GM18868 (cell line): Measurements from ENCODE around the gene IRF6.

Experiments
- ATAC-seq: cut with Tn5 transposase; IDR thresholded peaks from one replicate; pipeline ENCODE4 v1.9.1; 2021; ENCODE audit warnings: mild to moderate bottlenecking, moderate library complexity; ENCODE audit not compliant: unreplicated experiment

Gene IRF6

DNA sequence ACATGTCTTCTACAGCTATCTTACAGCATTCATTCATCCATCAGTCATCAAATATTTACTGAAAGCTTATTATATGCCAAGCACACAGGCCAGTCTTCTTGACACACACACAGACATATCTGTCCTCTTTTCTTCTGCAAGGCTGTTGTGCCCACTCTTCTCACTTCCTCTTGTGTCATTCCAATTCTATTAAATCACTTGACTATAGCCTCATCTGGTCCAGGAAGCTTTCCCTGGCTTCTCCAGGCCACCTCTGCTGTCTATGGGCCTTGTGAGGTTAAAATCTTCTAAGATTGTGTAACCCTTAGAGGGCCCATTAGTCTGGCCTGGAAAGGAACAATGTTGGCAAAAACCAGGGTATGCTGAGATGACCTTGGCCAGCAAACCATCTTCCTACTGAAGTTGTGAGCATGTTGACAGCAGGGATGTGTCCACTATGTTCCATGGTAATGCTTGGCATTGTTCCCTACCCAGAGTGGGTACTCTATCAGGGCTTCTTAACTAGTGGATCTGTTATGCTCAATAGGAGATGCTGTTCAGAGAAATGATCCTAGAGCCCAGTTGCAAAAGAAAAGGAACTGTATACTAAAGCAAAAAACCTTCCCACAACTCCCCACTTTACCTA lies 44.8 kb downstream of the IRF6 start:
- ATAC-seq, result no peak

DNA sequence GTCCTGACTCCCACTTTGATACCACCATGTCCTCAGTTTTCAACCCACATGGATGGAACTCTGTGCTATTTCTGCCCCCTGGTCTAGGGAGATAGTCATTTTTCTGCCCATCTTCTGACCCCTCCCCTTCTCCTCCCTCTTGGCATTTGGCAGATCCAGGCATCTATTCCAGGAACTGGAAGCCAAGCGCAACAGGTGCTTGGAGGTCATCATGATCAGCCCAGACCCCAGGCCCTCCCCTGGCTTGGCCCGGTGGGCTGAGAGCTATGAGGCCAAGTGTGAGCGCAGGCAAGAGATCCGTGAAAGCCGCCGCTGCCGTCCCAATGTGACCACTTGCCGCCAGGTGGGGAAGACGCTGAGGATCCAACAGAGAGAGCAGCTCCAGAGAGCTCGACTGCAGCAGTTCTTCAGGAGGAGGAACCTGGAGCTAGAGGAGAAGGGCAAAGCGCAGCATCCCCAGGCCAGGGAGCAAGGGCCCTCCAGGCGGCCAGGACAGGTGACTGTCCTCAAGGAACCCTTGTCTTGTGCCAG lies 46.0 kb downstream of the IRF6 start:
- ATAC-seq, result no peak

DNA sequence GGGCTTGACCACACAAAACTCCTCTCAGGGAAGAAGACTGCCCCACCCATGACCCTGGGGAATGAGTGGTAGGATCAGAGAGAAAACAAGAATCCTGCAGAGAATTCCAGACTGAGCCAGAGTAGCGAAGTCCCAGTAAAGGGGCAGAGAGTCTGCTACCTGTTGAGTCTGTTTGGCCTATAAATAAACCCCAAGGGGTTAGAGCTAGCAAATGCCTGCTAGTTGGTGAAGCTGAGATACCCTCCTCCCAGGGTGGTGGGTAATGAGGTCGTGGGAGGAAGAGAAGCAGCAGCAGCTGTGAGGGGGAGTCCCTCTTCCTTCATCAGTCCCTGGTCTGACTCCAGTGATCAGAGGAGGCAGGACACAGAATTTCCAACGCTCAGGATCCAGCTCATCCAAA lies 47.5 kb downstream of the IRF6 start:
- ATAC-seq, result no peak

DNA sequence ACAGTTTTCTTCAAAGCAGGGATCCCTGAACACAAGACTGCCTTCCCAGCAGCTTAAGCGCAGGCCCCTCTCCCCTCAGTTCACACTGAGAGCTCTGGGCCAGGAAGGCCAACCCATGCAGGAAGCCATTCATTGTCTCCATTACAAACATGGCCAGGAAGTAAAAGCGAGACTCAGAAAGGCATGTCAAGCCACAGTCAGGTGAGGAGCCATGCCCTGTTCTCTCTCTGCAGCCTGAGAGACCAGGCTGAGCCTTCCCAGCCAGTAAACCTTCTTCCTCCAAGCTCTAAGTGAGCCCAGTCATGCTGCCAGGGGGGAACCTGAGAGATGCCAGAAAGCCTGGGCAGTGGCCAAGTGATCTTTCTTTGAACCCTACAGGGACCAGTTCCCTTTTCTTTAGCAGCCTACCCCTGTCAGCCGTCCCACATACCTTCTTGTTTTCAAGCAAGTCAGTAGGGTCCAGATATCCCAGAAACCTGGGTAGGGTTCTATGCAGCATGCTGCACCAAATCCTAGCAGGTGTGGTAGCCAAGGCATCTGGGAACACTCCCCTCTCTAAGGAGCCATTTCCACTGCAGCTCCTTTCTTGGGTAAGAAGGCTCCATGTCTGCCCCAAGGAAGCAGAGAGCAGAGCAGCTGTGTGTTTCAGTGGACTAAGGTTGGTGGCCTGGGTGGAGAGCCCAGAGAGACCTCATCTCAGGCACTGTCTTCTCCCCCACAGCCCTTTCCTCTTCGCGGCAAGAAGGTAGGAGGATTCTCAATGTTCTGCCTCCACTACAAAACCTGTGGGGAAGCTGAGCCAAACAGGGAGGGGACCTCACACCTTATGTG lies 49.1 kb downstream of the IRF6 start:
- ATAC-seq, result peak; percentile 38

DNA sequence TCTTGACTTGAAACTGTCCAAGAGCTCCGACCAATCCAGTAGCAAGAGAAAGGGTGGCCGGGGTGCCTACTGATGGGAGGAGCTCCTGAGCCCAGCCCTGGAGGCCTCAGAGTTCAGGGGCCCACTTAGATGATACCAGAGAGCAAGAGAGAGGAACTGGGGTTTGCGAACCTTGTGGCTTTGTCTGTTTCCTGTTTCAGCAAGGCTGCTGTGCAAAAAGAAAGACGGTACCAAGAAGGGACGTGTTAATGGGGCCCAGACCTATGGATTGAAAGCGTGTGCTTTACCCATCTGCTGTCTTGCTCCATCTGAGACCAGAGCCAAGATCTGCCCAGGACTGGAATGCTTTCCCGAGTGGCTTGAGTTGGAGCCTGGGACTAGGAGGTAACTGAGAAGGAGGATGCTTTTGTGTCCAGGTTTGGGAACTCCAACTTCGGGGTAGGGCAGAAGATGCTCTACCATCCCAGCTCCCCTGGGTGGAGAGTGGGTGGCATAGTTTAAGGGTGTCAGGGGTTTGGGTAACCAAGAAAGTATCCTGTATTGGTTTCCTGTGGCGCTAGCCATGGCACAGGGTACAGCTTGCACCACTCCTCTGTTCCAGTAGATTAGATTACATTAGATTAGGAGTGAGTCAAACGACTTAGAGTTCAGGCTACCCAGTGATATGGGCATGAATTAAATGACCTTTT lies 49.9 kb downstream of the IRF6 start, which contains the start of gene TRAF3IP3:
Gene TRAF3IP3 (plus strand): TSS at position 128 of the 689 bp plus-strand sequence. CDS start 3,987 bp downstream, outside the sequence.
- ATAC-seq, result peak; percentile 78

DNA sequence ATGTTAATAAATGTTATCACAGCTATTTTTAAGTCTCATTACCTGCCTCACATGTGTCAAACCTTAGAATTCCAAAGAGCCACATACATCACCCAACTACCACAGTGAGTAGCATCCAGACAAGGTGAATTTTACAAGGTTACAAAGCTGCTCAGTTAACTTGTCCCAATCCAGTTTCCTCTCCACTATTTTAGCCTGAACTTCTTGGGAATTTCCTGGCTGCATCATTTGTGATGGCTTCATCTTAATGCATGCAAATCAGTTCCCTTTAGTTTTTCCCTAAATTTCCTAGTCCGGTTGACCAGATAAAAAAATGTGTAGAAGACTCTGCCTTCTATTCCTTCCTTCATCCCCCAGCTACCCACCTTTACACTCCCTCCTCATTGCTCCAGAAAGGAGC lies 50.7 kb downstream of the IRF6 start:
- no peak for ATAC-seq

DNA sequence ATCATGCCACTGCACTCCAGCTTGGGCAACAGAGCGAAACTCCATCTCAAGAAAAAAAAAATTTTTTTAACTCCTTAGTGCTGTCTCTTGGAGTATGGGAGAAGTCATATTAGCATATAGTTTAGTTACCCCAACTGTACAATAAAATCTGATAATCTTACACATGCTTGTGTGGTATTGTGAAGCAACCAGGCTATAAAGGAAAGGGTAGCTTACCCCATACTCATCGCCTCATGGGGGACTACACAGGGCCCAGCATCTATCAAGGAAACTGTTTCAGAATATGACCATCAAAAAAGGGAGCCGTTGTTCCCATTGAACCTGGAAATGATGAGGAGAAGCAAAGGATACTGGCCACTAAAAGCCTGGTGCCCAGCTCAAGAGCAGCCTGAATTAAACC lies 53.1 kb downstream of the IRF6 start:
- ATAC-seq, result no peak

DNA sequence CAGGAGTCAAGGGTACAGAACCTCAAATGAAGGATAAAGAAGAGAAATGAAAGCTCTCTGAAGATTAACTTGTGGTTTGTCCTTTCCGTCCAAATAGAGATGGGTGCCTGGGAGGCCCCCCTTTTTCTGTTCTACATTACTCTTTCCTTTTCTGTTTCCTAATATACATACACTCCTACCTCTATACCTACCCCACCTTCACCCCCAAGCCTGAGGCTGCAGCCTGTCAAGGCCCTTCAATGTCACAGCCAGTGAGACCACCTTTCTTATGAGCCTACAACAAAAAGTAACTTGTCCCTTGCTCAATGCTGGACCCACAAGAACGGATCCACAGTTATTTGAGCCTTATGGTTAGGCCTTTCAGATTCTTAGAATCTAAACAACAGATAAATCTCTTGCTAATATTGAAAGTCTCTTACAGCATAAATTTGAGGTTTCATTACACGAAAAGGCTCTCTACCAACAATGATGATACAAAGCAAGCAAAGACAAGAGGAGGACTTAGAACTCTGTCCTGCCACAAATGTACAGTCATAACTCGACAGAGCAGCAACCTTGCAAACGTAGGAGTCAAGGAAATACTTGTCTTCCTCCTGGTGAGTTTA lies 54.2 kb downstream of the IRF6 start:
- ATAC-seq, result peak; percentile 38

DNA sequence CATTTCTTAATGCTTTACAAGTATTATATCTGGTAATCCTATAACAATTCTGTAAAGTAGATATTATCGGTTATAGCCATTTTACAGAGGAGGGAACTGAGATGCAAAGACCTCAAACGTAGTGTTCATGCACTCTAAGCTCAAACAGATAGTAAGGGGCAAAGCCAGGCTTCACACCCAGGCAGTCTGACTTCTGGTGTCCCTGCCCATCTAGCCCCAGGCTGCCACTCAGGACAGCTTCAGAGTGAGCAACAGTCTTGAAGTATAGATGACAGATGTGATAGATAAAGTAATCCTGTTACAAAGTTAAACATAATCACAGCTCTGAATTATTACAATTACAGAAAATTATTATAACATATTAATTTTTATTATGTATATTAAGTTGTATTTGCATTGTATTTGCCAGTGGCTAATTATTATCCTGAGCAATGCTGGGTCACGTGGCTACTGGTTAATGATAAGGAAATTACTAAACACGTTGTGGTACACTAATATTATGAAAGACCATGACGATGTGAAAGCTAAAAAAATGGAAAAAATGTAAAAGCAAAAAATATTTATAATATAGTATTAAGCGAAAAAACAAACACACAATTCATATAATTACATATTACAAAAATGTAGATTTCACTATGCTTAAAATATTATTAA lies 56.1 kb downstream of the IRF6 start:
- no peak for ATAC-seq

DNA sequence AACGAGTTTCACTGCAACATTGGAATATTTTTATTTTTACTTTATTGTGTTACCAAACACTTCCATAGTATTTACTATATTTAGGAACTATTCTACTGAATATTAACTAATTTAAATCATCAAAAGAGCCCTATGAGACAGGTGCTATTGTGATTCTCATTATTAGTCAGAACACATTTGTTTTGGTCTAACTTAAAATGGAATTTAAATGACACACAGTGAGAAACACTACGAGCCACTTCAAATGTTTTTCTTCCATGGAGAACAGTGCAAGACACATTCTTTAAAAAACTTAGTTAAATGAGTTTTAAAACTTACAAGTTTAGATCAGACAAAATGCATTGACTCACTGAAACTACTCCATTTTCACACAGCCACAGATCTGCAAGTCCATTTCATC lies 56.7 kb downstream of the IRF6 start:
- ATAC-seq, result no peak

DNA sequence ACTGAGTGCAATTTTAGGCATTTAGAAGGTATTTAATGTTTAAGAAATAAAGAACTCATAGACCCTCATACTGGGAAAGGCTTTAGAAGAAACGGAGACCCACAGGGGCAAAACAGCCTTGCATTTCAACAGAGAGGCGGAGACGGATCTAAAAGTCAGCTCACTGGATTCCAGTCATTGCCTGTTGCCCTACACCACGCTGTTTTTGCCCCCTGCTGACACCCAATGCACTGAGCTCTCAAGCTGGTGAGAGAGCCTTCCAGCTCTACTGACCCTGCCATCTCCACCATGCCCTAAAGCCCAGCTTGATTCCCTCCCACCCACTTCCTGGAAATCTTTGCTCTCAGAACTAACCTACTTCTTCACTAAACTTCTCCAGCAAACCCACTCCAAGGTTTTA lies 57.3 kb downstream of the IRF6 start:
- ATAC-seq, result no peak

DNA sequence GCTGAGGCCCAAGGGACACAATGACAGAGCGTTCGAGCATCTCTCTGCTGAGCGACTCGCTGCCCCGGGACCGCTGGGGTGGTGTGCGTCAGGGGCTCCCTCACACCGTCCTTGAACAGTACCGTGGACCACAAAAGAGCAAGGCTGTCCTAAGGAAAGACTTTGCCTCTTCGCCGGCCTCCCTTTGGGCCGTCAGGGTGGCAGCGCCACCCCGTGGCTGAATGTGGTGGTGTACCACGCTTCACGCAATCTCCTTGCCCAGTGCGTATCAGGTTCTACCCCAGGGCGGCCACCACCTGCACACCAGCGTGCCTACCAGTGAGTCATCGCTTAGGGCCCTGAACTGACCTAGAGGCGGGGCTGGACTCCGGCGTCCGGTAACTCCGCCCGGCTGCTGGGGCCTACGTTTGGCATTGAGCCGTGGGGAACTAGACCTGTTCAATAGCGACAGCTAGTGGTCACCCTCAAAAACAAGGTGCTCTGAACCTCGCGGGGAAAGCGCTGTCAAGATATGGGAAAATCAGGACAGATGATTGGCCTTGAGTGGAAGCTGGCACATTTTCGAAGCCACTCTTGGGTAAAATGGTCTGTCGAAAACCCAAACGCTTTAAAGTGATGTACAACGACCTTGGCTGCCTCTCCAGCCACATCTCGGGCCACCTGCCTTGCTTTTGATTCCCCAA lies 58.2 kb downstream of the IRF6 start:
- ATAC-seq, result peak; percentile 84

DNA sequence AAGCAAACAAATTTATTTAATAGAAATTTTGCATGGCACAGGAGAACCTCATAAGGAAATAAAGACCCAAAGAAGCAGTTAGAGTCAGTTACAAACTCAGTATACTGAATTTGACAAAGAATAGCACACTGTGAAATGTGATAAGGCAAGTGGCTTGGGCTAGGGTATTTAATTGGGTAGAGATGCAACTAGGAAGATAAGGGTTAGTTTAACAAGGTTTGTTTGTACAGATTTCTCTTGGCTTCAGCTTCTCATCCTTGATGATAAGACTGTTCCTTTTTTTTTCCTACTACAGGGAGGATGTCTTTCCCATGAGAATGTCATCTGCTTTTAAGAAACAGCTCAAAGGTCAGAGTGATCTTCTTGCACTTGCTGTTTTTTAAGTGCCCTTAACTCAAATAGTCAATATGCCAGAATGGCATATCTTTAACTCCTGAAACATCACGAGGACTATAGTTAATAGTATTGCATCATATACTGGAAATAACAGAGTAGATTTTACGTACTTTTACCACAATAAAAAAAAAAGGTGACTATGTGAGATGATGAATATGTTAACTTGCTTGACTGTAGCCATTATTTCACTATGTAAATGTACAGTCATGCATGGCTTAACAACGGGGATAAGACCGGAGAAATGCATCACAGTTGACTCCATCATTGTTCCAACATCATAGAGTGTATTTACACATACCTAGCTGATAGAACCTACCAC lies 59.3 kb downstream of the IRF6 start:
- ATAC-seq, result no peak

DNA sequence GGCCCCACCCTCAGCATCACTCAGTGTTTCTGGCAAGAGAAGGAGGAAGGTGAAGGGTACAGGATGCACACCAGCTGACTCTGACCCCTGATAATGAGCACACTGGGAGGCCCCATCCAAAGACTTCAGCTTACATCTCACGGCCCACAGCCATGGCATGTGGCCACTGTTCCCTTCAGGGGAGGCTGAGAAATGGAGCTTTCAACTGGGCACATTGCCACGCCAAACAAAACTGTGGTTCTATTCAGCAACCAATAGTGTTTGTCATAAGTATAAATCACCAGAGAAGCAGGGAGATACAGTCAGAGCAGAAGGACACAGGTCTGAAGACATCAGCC lies 62.8 kb downstream of the IRF6 start:
- no peak for ATAC-seq

DNA sequence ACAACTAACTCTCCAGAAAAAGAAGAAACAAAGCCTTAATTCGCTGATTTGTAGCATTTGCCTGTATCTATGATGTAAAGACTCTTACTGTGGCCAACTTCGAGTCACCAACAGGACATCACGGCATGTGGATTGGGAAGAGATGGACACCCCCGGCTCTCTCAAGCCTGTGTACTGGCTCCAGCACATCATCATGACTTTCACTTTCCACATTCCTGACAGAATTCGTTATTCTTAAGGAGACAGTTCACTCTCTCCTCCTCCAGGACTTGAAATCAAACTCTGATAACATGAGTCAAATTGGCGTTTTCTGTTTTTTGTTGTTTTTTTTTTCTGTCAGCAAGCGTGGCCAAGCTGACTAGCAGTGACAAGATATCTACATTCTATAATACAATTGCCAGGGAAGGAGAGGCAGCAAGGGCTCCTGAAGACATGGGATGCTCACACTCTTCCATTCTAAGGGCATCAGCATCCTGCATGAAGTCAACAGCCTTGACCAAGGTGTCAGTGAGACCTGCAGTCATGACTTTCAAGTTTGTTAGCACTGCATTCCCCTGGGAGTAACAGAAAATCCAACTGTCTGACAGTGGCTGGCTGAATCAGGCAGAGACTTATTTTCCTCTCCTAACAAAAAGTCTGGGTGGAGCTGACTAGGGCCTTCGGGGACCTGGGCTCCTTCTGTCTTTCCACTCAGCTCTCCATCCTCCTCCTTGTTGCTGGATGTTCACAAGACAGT lies 63.4 kb downstream of the IRF6 start:
- ATAC-seq, result no peak

DNA sequence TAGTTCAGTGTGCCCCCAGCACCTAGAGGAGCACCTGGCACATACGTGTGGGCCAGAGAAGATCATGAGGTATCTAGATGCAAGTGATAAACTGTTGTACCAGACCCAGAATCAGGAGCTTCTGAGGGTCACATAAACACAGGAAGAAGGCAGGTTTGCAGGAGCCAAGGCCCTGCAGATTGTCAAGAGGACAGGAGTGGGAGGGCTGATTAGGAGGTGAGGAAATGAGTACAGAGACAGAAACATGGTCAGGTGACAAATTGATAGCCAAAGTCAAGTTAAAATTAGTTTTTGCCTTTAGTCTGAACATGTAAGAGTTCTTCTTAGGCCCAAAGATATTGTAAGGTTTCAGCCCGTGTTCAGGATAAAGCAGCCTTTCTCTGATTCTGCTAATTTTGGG lies 64.1 kb downstream of the IRF6 start:
- no peak for ATAC-seq

DNA sequence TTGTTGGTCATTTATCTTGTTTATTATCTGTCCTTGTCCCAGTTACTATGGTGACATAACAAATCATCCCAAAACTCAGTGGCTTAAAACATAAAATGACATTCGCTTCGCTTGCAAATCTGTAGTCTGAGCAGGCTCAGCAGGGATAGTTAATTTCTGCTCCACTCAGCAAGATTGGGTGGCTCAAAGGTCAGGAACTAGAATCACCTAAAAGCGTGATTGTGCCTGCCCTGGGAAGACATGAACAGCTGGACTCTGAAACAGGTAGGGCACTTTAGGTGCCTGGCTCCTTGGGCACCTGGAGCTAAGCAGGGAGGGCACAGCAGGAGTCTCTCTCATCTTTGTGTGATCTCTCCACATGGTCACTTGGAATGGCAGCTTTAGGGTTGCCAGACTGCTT lies 64.7 kb downstream of the IRF6 start:
- no peak for ATAC-seq

DNA sequence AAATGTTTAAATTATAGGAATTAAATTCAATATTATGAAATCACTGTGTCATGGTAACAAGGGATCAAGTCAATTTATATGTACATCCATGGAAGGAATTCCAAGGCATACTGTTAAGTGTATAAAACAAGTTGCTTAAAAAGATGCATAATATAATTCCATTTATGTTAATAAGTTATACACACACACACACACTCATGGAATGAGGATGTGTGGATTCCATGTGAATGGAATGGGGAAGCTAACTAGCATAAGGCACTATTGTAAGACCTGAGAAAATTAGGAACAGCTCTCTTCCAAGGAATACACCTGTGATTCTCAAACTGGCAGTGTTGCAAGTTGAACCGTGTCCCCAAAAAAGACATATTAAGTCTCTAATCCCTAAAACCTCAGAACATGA lies 67.7 kb downstream of the IRF6 start:
- ATAC-seq, result no peak

DNA sequence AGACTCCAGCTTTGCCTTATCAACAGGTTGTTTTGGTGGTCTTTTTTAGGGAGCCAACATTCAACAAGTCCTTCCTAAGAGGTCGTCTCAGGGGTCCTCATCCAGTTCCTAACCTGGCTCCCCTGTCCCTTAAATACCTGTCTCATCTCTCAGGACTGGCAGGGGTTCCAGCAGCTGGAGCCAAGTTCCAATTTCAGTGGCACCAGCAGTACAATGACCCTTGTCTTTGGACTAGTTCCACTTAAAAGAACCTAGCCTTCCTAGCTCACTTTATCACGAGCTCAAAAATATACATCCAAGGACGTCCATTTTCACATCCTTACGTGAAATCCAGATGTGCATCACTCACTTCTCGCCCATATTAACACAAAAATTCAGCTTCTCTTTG lies 68.8 kb downstream of the IRF6 start:
- ATAC-seq, result no peak
